ENCODE data around the gene SHE. TPM values are rescaled to one million over a fixed set of nuclear protein-coding genes. Genes with fewer than 3 reads are reported as not detected.

SHE gene
- total RNA-seq, 1 donor, result 0.27 TPM

DNA sequence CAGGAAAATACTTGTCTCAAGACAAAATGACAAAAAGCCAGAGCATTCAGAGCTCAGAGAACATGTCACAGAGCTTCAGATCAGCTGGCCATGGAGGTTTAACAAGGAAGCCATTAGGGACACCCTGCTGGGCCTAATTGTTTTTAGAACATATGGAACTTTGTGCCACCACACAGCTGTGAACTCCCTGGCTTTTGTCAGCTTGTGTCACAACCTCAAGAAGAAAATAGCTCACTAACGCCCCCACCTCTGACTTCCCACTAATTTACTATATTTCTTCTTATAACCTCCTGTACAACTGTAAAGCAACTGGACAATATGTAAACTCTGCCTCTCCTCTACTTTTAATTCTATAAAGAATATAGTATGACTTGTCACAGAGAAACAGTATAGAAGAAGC, 21.2 kb downstream of the SHE start:
- no peak for DNase-seq (ENCODE audit: low read depth in 2 of 3, low spot score in 2 of 3)

DNA sequence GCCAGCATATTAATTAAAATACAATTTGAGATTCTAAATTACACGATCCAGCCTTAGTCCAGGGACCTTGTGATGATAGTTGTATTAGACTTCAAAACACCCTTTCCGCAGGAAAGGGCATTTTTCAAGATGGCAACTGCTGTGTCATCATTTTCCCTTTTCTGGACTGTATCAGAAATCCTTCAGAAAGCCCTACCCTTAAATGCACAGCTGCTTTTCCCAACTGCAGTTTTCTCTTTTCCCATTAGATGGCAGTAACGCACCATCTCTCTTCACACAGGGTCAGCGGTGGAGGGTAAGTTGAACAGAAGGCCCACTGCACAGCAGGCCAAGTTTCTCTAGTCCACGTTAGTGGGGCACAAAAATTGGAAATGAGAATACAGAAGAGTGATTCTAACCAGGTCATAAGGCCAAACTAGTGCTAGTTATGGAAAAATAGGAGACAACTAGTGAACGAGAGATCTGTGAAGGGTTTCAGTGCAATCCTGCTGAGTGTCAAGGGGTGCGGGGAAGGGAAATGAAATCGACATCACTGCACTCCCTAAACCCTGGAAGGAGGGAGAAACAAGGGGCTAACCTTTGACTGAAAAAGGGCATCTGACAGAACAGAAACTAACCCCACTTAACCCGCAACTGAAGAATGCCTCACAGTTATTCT, 22.3 kb downstream of the SHE start:
- peak; percentile 57 to 82 (median 72) for DNase-seq (ENCODE audit: low read depth in 2 of 3, low spot score in 2 of 3)

DNA sequence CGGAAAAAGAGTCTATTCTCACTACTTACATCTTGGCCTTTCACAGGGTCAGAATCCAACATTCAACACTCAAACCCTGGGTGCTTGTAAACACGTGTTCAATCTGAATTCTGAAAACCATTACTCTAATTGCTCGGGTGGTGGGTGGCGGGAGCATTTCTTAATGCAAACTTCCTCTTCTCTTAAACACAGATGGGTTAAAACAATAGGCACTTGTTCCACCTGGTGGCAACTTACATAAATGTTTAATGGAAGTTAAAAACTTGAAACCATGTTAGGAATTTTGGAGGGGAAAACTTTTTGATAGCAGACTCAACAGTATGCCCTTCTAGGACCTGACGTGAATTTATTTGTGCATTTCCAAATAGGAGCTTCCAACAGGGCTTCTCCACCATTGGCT, 23.6 kb downstream of the SHE start:
- DNase-seq (ENCODE audit: low read depth in 2 of 3, low spot score in 2 of 3), result peak in 2 of 3 donors; percentile 58 to 80

DNA sequence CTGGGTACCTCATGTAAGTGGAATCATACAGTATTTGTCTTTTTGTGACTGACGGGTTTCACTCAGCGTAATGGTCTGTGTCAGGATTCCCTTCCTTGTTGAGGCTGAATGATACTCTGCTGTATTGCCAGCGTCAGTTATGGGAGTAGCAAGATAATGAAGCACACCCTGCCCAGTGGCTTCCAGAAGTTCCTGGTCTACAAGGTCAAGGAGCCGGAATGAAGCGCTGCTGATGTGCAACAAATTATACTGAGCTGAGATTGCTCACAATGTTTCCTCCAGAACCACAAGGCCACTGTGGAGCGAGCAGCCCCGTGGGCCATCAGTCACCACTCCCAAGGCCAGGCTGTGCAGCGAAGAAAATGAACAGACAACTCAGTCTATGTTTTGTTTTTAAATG, 24.2 kb downstream of the SHE start:
- no peak for DNase-seq (ENCODE audit: low read depth in 2 of 3, low spot score in 2 of 3)

DNA sequence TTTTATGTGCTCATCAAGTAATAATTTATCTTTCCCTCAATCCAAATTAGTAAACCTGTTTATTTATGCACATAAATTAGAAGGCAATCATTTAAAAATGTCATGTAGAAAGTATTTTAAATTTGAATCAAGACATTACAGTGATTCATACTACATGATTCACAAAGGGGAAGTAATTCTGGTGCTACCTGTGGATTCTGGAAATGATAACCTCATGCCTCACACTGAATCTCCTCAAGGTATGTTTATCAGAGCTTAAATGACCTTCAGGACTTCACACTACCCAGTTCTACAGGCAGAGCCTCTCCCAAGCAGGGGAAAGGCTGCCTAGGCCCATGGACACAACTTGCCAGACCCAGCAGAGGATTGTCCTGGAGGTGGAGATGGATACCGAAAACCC, 25.4 kb downstream of the SHE start:
- no peak for DNase-seq (ENCODE audit: low read depth in 2 of 3, low spot score in 2 of 3)

DNA sequence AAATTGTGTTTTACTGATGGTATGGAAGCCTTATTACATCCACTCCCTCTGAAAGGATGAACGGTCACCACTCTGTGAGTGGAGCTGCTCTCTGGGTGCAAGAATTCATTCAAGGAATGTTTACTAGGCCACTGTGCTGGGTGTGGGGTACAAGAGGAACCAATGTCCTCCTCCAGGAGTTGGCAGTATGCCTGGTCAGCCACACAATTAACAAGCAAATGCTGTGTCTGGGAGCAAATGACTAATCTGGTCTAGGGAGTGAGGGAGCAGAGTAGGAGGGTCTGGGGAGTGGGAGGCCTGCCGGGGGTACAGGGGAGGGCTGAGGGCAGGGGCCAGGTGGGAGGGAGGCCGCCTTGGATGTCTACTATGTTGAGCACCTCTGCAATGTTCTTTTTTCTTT, 27.4 kb downstream of the SHE start:
- peak in 2 of 3 donors; percentile 53 to 66 for DNase-seq (ENCODE audit: low read depth in 2 of 3, low spot score in 2 of 3)

DNA sequence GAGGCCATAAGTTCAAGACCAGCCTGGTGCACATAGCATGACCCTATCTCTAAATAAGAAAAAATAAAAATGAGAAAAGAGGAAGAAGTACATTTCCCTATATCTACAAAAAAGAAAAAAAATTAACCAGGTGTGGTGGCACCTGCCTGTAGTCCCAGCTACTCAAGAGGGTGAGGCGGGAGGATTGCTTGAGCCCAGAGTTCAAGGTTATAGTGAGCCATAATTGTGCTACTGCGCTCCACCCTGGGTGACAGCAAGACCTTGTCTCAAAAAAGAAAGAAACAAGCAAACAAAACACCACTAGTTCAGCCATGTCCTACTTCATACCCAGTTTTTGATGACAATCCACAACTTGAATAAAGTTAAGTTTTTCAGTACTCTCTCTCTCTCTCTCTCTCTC, 30.9 kb downstream of the SHE start:
- no peak for DNase-seq (ENCODE audit: low read depth in 2 of 3, low spot score in 2 of 3)

DNA sequence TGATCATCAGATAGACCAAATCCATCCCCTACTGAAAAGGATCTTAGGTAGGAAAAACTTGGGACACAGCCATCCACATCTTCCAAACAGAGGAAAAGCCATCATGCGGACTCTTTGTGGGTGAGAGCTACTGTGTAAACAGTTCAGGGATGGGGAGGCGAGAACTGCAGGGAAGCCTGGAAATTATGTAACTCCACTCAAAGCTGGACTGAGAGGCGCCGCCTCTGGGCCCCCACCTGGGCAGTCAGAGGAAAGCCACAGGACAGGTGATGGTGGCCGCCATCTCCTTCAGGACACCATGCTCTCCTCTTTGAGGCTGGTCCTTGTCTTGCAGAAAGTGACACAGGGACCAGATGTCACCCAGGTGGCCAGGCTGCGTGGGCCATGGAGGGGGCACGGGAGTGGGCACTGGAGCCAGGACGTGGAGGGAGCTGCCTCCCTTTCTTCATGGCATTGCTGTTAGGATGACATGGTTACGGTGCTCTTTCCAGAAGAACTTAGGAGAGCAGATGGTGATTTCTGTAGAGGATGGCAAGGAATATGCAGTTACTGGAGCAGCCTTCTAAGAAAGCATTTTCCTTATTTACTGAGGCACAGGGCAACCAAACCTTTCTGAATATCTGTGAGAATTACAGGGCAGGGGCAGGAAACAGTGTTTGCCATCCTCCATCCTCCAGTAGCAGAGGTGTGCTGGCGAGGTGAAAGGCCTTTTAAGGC, 32.2 kb downstream of the SHE start:
- DNase-seq (ENCODE audit: low read depth in 2 of 3, low spot score in 2 of 3), result no peak

DNA sequence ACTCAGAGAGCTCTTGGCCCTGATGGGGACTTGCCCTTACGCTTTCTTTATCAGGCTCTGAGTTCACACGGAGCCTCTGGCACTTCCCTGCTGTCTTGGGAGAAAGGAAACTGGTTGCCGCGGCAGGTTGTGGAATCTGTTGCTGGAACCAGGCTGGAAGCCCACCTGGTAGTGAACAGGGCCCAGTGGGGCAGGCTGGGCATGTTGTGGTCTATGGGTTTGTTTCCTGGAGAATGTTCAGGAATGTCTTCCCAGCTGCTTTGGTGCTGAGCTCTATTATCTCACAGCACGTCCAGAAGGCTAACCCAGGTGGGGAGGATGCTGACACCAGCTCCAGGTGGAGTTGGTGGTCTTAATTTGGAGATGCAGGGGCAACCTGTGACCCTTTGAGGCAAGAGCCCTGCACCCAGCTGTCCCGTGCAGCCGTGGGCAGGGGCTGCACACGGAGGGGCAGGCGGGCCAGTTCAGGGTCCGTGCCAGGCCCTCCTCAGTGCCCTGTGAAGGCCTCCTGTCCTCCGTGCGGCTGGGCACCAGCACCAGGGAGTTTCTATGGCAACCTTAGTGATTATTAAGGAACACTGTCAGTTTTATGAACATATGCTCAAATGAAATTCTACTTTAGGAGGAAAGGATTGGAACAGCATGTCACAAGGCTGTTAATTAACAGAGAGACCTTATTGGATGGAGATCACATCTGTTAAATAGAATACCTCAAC, 33.5 kb downstream of the SHE start:
- no peak for DNase-seq (ENCODE audit: low read depth in 2 of 3, low spot score in 2 of 3)

DNA sequence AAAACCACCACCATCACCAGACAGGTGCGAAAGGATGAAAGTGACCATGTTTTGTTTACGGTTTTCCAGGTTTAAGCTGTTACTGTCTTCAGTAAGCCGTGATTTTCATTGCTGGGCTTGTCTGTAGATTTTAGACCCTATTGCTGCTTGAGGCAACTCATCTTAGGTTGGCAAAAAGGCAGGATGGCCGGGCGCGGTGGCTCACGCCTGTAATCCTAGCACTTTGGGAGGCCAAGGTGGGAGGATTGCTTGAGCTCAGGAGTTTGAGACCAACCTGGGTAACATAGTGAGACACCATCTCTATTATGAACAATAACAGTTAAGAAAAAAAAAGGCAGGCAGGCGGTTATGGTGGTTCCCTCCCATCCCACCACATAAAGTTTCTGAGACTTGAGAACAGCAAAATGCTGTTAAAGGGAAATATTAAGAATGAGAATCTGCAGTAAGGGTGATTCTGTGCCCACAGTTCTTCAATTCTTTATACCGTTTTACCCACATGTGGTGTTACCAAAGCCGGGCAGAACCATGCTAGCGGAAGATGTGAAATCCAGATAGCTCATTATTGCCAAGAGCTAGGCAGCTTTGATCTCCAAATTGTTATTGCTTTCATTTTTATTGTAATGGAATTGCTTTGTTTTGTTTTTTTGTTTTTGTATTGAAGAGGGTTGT, 34.6 kb downstream of the SHE start:
- peak in 1 of 3 donors; percentile 18 for DNase-seq (ENCODE audit: low read depth in 2 of 3, low spot score in 2 of 3)

DNA sequence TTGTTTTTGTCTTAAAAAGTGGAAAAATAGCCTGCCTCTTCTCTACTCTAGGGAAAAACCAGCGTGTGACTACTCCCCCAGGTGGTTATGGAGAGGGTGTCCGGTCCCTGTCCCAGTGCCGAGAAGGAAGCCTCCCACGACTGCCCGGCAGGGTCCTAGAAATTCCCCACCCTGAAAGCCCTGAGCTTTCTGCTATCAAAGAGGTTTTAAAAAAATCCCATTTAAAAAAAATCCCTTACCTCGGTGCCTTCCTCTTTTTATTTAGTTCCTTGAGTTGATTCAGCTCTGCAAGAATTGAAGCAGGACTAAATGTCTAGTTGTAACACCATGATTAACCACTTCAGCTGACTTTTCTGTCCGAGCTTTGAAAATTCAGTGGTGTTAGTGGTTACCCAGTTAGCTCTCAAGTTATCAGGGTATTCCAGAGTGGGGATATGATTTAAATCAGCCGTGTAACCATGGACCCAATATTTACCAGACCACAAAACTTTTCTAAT, 35.2 kb downstream of the SHE start:
- DNase-seq (ENCODE audit: low read depth in 2 of 3, low spot score in 2 of 3), result peak in 1 of 3 donors; percentile 58

DNA sequence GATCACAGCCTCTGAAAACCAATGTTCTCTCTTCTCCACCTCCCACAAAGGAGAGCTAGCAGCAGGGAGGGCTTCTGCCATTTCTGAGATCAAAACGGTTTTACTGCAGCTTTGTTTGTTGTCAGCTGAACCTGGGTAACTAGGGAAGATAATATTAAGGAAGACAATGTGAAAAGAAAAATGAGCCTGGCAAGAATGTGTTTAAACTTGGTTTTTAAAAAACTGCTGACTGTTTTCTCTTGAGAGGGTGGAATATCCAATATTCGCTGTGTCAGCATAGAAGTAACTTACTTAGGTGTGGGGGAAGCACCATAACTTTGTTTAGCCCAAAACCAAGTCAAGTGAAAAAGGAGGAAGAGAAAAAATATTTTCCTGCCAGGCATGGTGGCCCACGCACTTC, 36.0 kb downstream of the SHE start:
- DNase-seq (ENCODE audit: low read depth in 2 of 3, low spot score in 2 of 3), result peak in 2 of 3 donors; percentile 58 to 85

DNA sequence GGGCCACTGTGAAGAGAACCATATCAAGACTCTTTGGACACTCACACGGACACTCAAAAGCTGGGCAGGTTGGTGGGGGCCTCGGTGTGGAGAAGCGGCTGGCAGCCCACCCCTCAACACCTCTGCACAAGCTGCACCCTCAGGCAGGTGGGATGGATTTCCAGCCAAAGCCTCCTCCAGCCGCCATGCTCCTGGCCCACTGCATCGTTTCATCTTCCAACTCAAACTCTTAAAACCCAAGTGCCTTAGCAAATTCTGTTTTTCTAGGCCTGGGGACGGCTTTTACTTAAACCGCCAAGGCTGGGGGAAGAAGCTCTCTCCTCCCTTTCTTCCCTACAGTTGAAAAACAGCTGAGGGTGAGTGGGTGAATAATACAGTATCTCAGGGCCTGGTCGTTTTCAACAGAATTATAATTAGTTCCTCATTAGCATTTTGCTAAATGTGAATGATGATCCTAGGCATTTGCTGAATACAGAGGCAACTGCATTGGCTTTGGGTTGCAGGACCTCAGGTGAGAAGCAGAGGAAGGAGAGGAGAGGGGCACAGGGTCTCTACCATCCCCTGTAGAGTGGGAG, 36.5 kb downstream of the SHE start:
- DNase-seq (ENCODE audit: low read depth in 2 of 3, low spot score in 2 of 3), result no peak

DNA sequence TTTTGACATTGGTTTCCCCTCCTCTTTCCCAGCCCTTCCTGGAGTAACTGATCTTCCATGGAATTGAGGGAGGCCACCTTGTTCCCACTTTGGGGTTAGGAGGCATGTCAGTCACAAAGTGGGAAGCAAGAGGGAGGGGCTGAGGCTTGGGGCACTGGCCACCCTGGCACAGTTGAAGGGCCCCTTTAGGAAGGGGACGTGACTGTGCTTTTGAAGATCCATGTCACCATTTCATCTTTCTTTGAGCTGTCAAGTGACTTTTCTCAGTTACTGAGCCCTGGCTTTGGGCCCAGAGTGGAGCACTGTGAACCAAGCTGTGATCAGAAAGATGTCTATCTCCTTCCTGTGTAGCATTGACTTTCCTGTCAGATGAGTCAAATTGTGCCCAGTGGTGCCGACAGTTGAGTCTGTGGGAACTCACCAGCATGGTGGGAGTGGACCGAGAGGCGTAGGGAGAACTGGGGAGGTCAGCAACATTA, 38.7 kb downstream of the SHE start:
- peak in 2 of 3 donors; percentile 60 to 64 for DNase-seq (ENCODE audit: low read depth in 2 of 3, low spot score in 2 of 3)

DNA sequence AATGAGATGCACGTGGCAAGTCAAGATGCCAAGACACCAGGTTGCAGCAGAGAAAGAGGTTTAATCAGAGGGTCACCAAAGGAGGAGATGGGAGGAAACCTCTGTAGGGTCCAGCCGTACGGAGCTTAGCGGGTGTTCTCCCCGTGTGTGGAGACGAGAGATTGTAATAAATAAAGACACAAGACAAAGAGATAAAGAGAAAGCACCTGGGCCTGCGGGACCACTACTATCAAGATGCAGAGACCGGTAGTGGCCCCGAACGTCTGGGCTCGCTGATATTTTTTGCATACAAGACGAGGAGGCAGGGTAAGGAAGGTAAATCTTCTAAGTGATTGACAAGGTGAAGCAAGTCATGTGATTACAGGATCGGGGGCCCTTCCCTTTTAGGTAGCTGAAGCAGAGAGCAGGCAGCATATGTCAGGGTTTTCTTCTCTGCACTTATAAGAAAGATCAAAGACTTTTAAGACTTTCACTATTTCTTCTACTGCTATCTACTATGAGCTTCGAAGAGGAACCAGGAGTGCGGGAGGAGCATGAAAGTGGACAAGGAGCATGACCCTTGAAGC, 41.4 kb downstream of the SHE start:
- DNase-seq (ENCODE audit: low read depth in 2 of 3, low spot score in 2 of 3), result no peak

DNA sequence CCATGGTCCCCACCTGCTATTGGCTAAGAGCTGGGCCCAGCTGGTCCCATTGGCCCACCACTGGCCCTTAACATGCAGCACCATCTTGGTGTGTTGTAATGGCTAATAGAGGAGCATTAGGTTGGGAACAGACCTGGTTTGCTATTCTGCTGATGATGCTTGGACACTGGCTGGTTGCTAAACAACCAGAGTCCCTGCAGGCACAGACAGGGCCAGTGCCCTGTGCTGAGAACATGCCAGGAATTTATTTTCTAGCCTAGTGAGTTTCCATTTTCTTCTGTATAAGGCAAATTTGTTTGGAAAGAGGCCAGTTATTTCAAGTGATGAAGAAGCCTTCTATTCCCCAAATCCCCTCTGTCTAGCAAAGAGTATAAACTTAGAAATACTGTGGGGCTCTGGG, 43.1 kb downstream of the SHE start:
- no peak for DNase-seq (ENCODE audit: low read depth in 2 of 3, low spot score in 2 of 3)

DNA sequence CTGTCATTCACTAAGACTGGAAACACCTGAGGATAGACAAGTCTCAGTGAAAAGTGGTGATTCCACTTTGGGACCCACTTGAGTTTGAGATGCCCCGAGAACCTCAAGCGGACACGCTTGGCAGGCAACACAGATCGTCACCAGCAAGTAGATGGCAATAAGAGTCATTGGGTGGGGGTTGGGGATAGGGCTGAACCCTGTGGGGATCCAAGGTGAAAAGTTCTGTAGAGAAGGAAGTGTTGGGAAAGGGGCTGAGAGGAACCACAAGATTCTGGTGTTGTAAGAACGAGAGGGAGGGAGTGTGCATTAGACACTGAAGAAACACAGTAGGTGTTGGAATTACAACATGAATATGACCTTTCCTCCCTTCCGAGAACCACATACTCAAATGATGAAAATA, 45.6 kb downstream of the SHE start:
- DNase-seq (ENCODE audit: low read depth in 2 of 3, low spot score in 2 of 3), result no peak

DNA sequence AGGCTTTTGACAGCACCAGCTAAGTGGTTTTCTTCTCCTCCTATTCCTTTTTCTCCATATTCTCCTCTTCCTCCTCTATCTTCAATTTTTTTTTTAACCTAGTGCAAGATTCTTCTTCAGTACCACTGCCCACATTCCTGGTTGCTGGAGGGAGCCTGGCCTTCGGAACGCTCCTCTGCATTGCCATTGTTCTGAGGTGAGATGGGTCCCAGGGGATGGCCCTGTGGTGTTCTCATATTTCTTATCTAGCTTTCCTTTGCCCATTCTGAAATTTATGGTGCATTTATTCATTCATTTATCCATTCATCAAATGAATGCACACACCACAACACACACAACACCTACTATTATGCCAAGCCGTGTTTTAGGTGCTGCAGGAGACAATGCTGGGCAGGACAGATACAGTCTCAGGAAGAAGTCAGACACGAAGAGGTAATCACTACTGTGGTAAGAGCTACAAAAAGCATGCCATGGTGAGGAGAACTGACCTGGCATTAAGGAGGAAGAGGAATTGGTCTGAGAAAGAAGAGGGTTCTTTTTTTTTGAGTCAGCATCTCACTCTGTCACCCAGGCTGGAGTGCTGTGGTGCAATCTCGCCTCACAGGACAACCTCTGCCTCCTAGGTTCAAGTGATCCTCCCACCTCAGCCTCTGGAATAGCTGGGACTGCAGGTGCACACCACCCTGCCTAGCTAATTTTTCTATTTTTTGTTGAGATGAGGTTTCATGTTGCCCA, 47.7 kb downstream of the SHE start:
- no peak for DNase-seq (ENCODE audit: low read depth in 2 of 3, low spot score in 2 of 3)

DNA sequence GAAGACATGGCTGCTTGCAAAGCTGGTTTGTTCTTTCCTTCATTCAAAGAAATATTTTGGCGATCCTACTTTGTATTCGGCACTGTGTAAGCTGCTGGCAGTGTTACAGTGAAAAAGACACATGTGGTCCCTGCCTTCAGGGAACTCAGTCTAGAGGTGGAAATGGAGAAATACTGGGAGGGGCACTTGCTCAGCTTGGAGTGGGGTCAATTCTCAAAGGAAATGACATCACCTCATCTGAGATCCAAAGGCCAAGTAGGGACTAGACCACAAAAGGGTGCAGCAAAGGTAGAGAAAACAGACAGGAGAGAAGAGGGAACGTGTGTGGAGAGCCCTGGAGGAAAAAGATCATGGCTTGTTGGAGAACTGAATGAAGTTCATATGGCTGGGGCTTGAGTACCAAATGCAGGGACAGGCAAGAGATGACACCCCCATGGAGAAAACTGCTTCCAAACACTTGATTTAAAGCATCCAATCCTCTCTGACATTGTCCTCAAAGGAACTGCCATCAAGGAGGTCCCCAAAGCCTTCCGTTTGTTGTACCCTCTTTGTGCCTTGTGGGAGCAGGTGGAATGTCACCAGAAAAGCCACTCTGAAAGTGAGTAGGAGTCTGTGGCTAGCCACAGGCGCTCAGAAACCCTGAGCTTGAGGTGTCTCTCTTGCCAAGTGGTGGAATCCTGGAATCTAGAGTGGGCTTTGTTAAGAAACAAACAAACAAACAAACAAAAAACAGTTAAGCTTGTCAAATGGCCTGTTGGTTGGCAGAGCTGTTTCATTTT, 48.4 kb downstream of the SHE start:
- no peak for DNase-seq (ENCODE audit: low read depth in 2 of 3, low spot score in 2 of 3)
